IMR-90 (cell line): ENCODE measurements around the gene TMC1. TPM values are rescaled to one million over a fixed set of nuclear protein-coding genes. Genes with fewer than 3 reads are reported as not detected.
A peak's percentile ranks its signal among the peaks of the same experiment; 100 is the strongest.

Experiments
- ATAC-seq: fragments of 200-7000 bp; cut with Tn5 transposase; 2 replicates; pipeline ENCODE4 v1.9.1; 2020; ENCODE audit warnings: low read depth, mild to moderate bottlenecking, moderate library complexity
- BruUV-seq: library from RNA; stranded (reverse); fragments of 400-500 nt; replicated peaks from 2 replicates; lab custom pipeline; 2021; lab: Mats Ljungman, UMichigan
- CTCF ChIA-PET: fragments of 300-600 bp; formaldehyde crosslinking; extraction: SDS; loops from one replicate; lab custom pipeline; 2021; ENCODE audit warnings: antibody characterized with exemption; lab: Yijun Ruan, JAX
- POLR2A ChIA-PET: fragments of 300-600 bp; sonication (Branson Sonifier 250); formaldehyde crosslinking; loops from one replicate; lab custom pipeline; 2022; ENCODE audit warnings: antibody characterized with exemption; ENCODE audit not compliant: unreplicated experiment; lab: Charles Lee
- DNase-seq: peaks from one replicate; pipeline ENCODE4 v3.0.0; 2013
- H2AFZ ChIP-seq: replicated peaks from 2 replicates; pipeline ENCODE3; 2013; ENCODE audit warnings: low read length, mild to moderate bottlenecking; ENCODE audit not compliant: poor library complexity
- H2AK5ac ChIP-seq: 2 replicates; pipeline ENCODE4 v1.6.1; 2013; ENCODE audit warnings: low read depth, low read length, inconsistent platforms
- H2AK9ac ChIP-seq: replicated peaks from 2 replicates; pipeline ENCODE3; 2013; ENCODE audit warnings: mild to moderate bottlenecking, low read depth, low read length, moderate library complexity; ENCODE audit not compliant: poor library complexity
- H2BK120ac ChIP-seq: 2 replicates; pipeline ENCODE4 v1.6.1; 2013; ENCODE audit warnings: low read depth, low read length, inconsistent platforms
- H2BK15ac ChIP-seq: 3 replicates; pipeline ENCODE4 v1.6.1; 2013; ENCODE audit warnings: low read depth, low read length, inconsistent platforms
- H2BK20ac ChIP-seq: 2 replicates; pipeline ENCODE4 v1.6.1; 2013; ENCODE audit warnings: low read depth, mild to moderate bottlenecking, inconsistent platforms, low read length, moderate library complexity
- H2BK5ac ChIP-seq: 2 replicates; pipeline ENCODE4 v1.6.1; 2013; ENCODE audit warnings: mild to moderate bottlenecking, low read depth, low read length, inconsistent platforms; ENCODE audit not compliant: poor library complexity, severe bottlenecking
- H3K14ac ChIP-seq: replicated peaks from 2 replicates; pipeline ENCODE4 v1.6.1; 2013; ENCODE audit warnings: low read depth, low read length, inconsistent platforms
- H3K18ac ChIP-seq: 2 replicates; pipeline ENCODE4 v1.6.1; 2013; ENCODE audit warnings: low read depth, low read length, control low read depth
- H3K23ac ChIP-seq: 2 replicates; pipeline ENCODE4 v1.6.1; 2013; ENCODE audit warnings: low read depth, low read length, inconsistent platforms
- H3K27ac ChIP-seq: 2 replicates; pipeline ENCODE4 v1.5.1; 2013; ENCODE audit warnings: mild to moderate bottlenecking, control low read depth, low read length; ENCODE audit not compliant: insufficient read depth
- H3K27me3 ChIP-seq: 2 replicates; pipeline ENCODE4 v1.6.1; 2013; ENCODE audit warnings: low read length; ENCODE audit not compliant: control insufficient read depth, insufficient read depth
- H3K36me3 ChIP-seq: 2 replicates; pipeline ENCODE4 v1.6.1; 2013; ENCODE audit warnings: low read length, mixed read lengths; ENCODE audit not compliant: control insufficient read depth, insufficient read depth
- H3K4ac ChIP-seq: 2 replicates; pipeline ENCODE4 v1.6.1; 2013; ENCODE audit warnings: low read depth, low read length, inconsistent platforms
- H3K4me1 ChIP-seq: 2 replicates; pipeline ENCODE4 v1.6.1; 2013; ENCODE audit warnings: low read length, mixed read lengths; ENCODE audit not compliant: control insufficient read depth, insufficient read depth
- H3K4me2 ChIP-seq: 2 replicates; pipeline ENCODE4 v1.6.1; 2013; ENCODE audit warnings: low read depth, mild to moderate bottlenecking, control low read depth, low read length, moderate library complexity
- H3K4me3 ChIP-seq: 2 replicates; pipeline ENCODE4 v1.5.1; 2013; ENCODE audit warnings: low read depth, mild to moderate bottlenecking, control low read depth, low read length, moderate library complexity; ENCODE audit not compliant: insufficient read depth
- H3K56ac ChIP-seq: 2 replicates; pipeline ENCODE4 v1.6.1; 2013; ENCODE audit warnings: low read length, inconsistent platforms; ENCODE audit not compliant: insufficient read depth; ENCODE audit errors: extremely low read depth
- H3K79me1 ChIP-seq, 2 experiments: 2 replicates each; pipeline ENCODE4 v1.6.1; 2013; ENCODE audit warnings: low read length in 2 of 2, inconsistent platforms in 1 of 2, low read depth in 1 of 2
- H3K9ac ChIP-seq: 2 replicates; pipeline ENCODE4 v1.6.1; 2013; ENCODE audit warnings: low read depth, low read length, control low read depth
- H3K9me1 ChIP-seq: 2 replicates; pipeline ENCODE4 v1.6.1; 2013; ENCODE audit warnings: low read length, inconsistent platforms; ENCODE audit not compliant: insufficient read depth
- H3K9me3 ChIP-seq: 2 replicates; pipeline ENCODE4 v1.6.1; 2013; ENCODE audit warnings: low read length; ENCODE audit not compliant: control insufficient read depth, insufficient read depth
- H4K20me1 ChIP-seq: 2 replicates; pipeline ENCODE4 v1.6.1; 2013; ENCODE audit warnings: low read length, inconsistent platforms; ENCODE audit not compliant: insufficient read depth
- H4K5ac ChIP-seq: 2 replicates; pipeline ENCODE4 v1.6.1; 2013; ENCODE audit warnings: mild to moderate bottlenecking, low read depth, low read length, control low read depth
- H4K8ac ChIP-seq, 2 experiments: 2 replicates each; pipeline ENCODE4 v1.6.1; 2013; ENCODE audit warnings: low read depth in 2 of 2, low read length in 2 of 2, control low read depth in 1 of 2, inconsistent platforms in 1 of 2
- H4K91ac ChIP-seq: 2 replicates; pipeline ENCODE4 v1.6.1; 2013; ENCODE audit warnings: low read depth, low read length, inconsistent platforms; ENCODE audit not compliant: insufficient read depth
- CEBPB ChIP-seq: IDR thresholded peaks from 2 replicates; pipeline ENCODE4 v1.6.1; 2012; ENCODE audit warnings: low read depth, low read length, improper control_type of control experiment
- CTCF ChIP-seq: conservative IDR thresholded peaks from 2 replicates; pipeline ENCODE4 v1.5.1; 2012; ENCODE audit warnings: mild to moderate bottlenecking, low read depth, low read length, improper control_type of control experiment
- ELK1 ChIP-seq: fragments of 150-350 bp; IDR thresholded peaks from 2 replicates; pipeline ENCODE4 v1.6.1; 2016; ENCODE audit warnings: low read depth, mild to moderate bottlenecking, low read length, moderate library complexity, borderline replicate concordance
- FOS ChIP-seq: fragments of 150-350 bp; IDR thresholded peaks from 2 replicates; pipeline ENCODE4 v1.6.1; 2016; ENCODE audit warnings: low read depth, low read length
- RAD21 ChIP-seq: IDR thresholded peaks from 2 replicates; pipeline ENCODE4 v1.6.1; 2012; ENCODE audit warnings: low read length, improper control_type of control experiment
- RCOR1 ChIP-seq: IDR thresholded peaks from 2 replicates; pipeline ENCODE4 v1.6.1; 2012; ENCODE audit warnings: mild to moderate bottlenecking, low read length, improper control_type of control experiment; ENCODE audit not compliant: insufficient replicate concordance
- RFX5 ChIP-seq: IDR thresholded peaks from 2 replicates; pipeline ENCODE4 v1.8.0; 2012; ENCODE audit warnings: low read depth, mild to moderate bottlenecking, low read length, moderate library complexity
- SMC3 ChIP-seq: fragments of 150-350 bp; IDR thresholded peaks from 2 replicates; pipeline ENCODE4 v1.6.1; 2016; ENCODE audit warnings: low read depth, mild to moderate bottlenecking, antibody characterized with exemption, low read length, moderate library complexity
- USF2 ChIP-seq: fragments of 150-350 bp; IDR thresholded peaks from 2 replicates; pipeline ENCODE4 v1.6.1; 2017; ENCODE audit warnings: mild to moderate bottlenecking, antibody characterized with exemption, low read length, low read depth
- WGBS, 2 experiments: methylation state at CpG; one replicate each; pipeline versions ENCODE4 v1.1.5 to v1.1.7; 2013; ENCODE audit warnings: missing lambda C conversion rate in 2 of 2; ENCODE audit not compliant: insufficient read length in 1 of 2; ENCODE audit errors: extremely low coverage in 2 of 2; 5-methylcytosine and 5-hydroxymethylcytosine counted together
- dilution Hi-C: fragments of 300-500 bp; cut with HindIII; formaldehyde crosslinking; loops from one replicate; pipeline ENCODE4 v1.14.3; 2018; ENCODE audit warnings: low sequenced_read_pairs; ENCODE audit not compliant: unreplicated experiment
- in situ Hi-C: fragments of 300-500 bp; cut with MboI; formaldehyde crosslinking; loops from 3 replicates; pipeline ENCODE4 v1.14.3; 2019; ENCODE audit warnings: low sequenced_read_pairs, inconsistent platforms, mixed read lengths
- intact Hi-C: fragments of 100-400 bp; cut with micrococcal nuclease; formaldehyde crosslinking; loops from 2 replicates; pipeline ENCODE4 v1.10.0; 2022
- polyA plus RNA-seq, 3 experiments: library from polyadenylated mRNA; depleted of rRNA; stranded (reverse); fragments of >200 nt; gene quantifications; 2 replicates each; pipeline ENCODE4 v1.2.3, GENCODE V29; 2012; ENCODE audit warnings: low replicate concordance in 1 of 3
- total RNA-seq: library from RNA; depleted of rRNA; stranded (reverse); fragments of >200 nt; gene quantifications from 2 replicates; pipeline ENCODE4 v1.2.3, GENCODE V29; 2012

TMC1 gene
- total and polyA plus RNA-seq, 2 of the 4 experiments (the other 2 are of a cell fraction) = not detected

- ATAC-seq = peak; percentile 60; the same call in 1 of the 2 replicates
- intact Hi-C loops = loop anchor here (1.0 to 10.0 kb wide), 5 partner anchors 388 to 719 kb away; partner anchors contain the start of gene ZFAND5
Measured at GRCh38 chr9:72753266-72753893, 232.0 kb downstream of the TMC1 start.

More at GRCh38 chr9:72753266-72753893, 232.0 kb downstream of the TMC1 start:
- Histone ChIP-seq H3K27ac (no peak overlapping the region), H3K18ac (no peak overlapping the region), H3K14ac (no peak overlapping the region), H2BK15ac (no peak overlapping the region), H3K79me1 (no peaks in the 10 kb centered on the region), H2BK20ac (no peak overlapping the region), H3K4ac (no peak overlapping the region), H3K56ac (no peak overlapping the region), H2AK9ac (no peak overlapping the region), H3K9ac (no peak overlapping the region), H2AFZ (no peak overlapping the region), H4K5ac (no peak overlapping the region), H2BK5ac (no peak overlapping the region), H3K4me2 (no peak overlapping the region), H3K27me3 (peaks cover 4% of the 10 kb centered on the region), H4K20me1 (no peaks in the 10 kb centered on the region), H3K4me3 (no peak overlapping the region), H4K91ac (no peak overlapping the region), H3K23ac (no peak overlapping the region), H2BK120ac (no peak overlapping the region), H3K9me3 (no peaks in the 10 kb centered on the region), H4K8ac (no peak overlapping the region), H3K9me1 (no peaks in the 10 kb centered on the region), H3K36me3 (no peaks in the 10 kb centered on the region), H3K4me1 (no peaks in the 10 kb centered on the region), H2AK5ac (no peak overlapping the region)
- no TSS peak for BruUV-seq
- DNase-seq = peak; percentile 31
- 45% methylated on average over 4 of the region's 8 CpGs; no CpG with 5 or more reads in 1 of the 2 experiments for WGBS, 2 experiments
- dilution Hi-C loops = no loop called here
- ChIA-PET CTCF (interaction anchor here (0.6 to 1.8 kb wide), 14 partner anchors 10 to 545 kb away, joined by 3 to 16 read pairs (median 3); no protein-coding TSS in a partner anchor), POLR2A (interaction anchor here (0.6 kb wide), 2 partner anchors 325 to 458 kb away, joined by 3 to 8 read pairs; no protein-coding TSS in a partner anchor)
- TF ChIP-seq CTCF = peak; percentile 64
- no peak for TF ChIP-seq FOS
- no peak for TF ChIP-seq RFX5
- no peak for TF ChIP-seq RCOR1
- TF ChIP-seq SMC3 = peak; percentile 67
- no peak for TF ChIP-seq CEBPB
- TF ChIP-seq RAD21 = peak; percentile 73
- TF ChIP-seq USF2 = no peak
- no peak for TF ChIP-seq ELK1
- in situ Hi-C loops = loop anchor here (5.0 kb wide), 1 partner anchor 471 kb away; no protein-coding TSS in a partner anchor
